ENCODE measurements around the gene ZNF322. TPM values are rescaled to one million over a fixed set of nuclear protein-coding genes. Genes with fewer than 3 reads are reported as not detected.

ZNF322 gene
- total and polyA plus RNA-seq, 2 of the 8 experiments (the other 6 are each of a cell fraction or from before 2014, with no cell fraction given): 5.3 to 35.0 TPM

- no peak for TF ChIP-seq FOSL1 (IDR thresholded peaks at IDR 0.05; ENCODE audit: insufficient read depth, low read depth, low read length)
- TF ChIP-seq, protein P1, sequence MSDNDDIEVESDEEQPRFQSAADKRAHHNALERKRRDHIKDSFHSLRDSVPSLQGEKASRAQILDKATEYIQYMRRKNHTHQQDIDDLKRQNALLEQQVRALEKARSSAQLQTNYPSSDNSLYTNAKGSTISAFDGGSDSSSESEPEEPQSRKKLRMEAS (IDR thresholded peaks at IDR 0.05): no peak
Measured at GRCh38 chr6:26604797-26605196, 54.7 kb downstream of the ZNF322 start (continued).

Data from H1 (cell line).